Activated CD8-positive, alpha-beta memory T cell treated with anti-CD3 and anti-CD28 coated beads for 24 hours (primary cell): ENCODE results near the gene RYR1.
A peak's percentile ranks its signal among the peaks of the same experiment; 100 is the strongest.
"Not testable (repeated sequence)": the region's sequence is repeated elsewhere in the genome, so short reads cannot be mapped to it uniquely, and the experiment has no call there.

Experiments used
- DNase-seq: peaks from one replicate; pipeline ENCODE4 v3.0.0-alpha.2; 2020

The RYR1 gene

DNA sequence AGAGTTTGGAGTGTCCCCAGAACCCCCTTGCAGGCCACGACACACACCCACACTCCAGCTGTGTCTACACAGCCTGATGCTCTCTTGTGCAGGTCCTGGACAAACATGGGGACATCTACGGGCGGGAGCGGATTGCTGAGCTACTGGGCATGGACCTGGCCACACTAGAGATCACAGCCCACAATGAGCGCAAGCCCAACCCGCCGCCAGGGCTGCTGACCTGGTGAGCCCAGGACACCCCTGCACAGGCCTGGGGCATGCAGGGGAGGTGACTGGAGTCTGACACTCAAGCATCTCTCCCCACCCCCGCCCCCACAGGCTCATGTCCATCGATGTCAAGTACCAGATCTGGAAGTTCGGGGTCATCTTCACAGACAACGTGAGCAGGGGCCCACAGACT, 144.3 kb downstream of the RYR1 start:
- DNase-seq = no peak

DNA sequence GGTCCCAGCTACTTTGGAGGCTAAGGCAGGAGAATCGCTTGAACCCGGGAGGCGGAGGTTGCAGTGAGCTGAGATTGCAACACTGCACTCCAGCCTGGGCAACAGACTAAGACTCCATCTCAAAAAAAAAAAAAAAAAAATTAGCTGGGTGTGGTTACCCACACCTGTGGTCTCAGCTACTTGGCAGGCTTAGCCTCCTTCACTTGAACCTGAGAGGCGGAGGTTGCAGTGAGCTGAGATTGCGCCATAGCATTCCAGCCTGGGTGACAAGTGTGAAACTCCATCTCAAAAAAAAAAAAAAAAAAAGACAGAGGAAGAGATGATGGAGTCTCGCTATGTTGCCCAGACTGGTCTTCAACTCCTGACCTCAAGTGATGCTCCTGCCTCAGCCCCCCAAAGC, 145.8 kb downstream of the RYR1 start:
- DNase-seq = not testable (repeated sequence)

DNA sequence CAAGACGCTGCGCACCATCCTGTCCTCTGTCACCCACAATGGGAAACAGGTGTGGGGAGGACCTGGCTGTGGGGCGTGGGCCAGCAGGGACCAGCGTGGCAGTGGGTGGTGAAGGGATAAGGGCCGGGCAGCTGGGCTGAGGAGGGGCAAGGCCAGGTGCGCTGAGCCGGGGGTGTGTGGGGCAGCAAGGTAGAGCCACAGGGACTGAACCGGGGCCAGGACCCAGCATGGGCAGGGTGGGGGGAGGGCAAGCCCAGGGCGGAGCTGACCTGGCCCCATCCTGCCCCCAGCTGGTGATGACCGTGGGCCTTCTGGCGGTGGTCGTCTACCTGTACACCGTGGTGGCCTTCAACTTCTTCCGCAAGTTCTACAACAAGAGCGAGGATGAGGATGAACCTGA, 146.6 kb downstream of the RYR1 start:
- DNase-seq = no peak

DNA sequence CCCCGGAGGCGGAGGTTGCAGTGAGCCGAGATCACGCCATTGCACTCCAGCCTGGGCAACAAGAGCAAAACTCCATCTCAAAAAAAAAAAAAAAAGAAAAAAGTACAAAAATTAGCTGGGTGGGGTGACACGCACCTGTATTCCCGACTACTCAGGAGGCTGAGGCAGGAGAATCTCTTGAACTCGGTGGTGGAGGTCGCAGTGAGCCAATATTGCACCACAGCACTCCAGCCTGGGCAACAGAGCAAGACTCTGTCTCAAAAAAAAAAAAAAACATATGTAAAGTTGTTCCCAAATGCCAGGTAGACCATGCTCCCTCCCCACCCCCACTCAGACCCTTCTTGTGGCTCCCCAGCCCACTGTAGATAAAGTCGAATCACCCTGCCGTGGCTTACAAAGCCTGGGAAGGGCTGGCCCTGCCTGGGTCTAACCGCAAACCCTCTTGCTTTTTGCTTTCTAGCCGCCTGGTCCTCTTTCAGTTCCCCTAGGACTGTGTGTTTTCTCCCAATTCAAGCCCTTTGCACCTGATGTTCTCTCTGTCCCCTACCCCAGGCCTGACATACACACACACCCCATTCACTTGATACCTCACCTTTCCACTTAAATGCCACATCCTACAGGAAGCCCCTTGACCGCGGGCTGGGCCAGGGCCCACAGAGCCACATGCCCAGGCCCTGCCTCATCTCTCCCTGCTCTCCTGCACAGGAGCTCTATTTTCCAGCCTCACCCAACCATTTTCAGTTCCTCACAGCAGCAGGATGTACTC, 149.9 kb downstream of the RYR1 start:
- no peak for DNase-seq

DNA sequence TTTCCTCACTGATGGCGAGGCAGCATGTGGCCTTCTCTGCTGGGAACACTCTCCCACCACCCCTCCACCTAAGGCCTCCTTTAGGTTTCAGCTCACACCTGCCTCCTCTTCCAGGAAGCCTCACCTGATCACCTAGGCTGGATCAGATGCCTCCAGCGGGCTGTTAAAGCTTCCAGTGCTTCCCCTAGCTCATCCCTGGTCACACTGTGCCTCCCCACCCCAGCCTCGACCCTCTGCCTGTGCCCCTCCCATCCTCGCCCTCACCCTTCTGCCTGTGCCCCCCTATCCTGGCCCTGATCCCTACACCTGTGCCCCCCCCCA, 150.5 kb downstream of the RYR1 start:
- DNase-seq = no peak

DNA sequence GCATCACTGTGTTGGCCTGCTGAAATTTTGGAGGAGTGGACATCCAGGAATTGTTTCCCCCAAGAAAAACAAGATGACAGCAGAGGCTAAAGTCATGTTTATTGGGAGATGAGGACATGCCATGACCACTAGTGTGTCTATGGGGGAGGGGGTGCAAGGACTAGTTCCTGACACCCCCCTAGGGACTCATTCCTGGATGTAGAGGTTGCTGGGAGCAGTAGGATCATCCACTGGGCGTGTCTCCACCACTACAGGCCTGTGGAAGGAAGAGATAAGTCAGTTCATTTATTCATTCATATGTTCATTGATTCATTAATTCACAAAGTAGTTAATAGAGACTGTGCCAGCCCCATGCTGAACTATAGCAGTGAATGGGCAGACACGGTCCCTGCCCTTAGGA, 154.1 kb downstream of the RYR1 start:
- no peak for DNase-seq

DNA sequence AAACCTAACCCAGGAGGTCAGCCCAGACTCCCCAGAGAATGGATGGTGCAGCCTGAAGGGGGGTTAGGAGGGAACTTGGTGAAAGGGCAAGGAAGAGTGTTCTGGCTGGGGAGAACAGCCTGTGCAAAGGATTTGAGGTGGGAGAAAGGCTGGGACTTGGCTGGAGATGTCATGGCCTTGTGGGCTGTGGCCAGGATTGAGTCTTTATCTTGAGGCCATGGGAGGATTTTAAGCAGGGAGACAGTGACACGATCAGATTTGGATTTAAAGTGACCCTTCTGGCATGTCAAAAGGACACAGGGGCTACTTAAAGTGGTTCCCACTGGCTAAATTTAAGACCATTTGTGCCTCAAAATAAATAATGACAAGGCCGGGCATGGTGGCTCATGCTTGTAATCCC, 154.6 kb downstream of the RYR1 start:
- DNase-seq = no peak

DNA sequence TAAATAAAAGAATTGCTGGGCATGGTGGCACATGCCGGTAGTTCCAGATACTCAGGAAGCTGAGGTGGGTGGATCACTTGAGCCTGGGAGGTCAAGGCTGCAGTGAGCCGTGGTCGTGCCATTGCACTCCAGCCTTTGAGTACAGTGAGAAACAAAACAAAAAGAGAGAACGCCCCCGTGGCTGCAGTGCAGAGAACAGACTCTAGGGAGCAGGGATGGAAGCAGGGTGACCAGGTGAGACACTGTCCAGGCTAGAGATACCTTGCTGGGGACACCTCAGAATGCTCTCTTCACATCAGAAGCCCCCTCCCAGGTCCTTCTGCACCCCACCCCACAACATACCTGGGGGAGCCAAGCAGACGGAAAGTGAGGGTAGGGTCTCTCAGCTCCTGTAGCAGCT, 159.4 kb downstream of the RYR1 start:
- no peak for DNase-seq

DNA sequence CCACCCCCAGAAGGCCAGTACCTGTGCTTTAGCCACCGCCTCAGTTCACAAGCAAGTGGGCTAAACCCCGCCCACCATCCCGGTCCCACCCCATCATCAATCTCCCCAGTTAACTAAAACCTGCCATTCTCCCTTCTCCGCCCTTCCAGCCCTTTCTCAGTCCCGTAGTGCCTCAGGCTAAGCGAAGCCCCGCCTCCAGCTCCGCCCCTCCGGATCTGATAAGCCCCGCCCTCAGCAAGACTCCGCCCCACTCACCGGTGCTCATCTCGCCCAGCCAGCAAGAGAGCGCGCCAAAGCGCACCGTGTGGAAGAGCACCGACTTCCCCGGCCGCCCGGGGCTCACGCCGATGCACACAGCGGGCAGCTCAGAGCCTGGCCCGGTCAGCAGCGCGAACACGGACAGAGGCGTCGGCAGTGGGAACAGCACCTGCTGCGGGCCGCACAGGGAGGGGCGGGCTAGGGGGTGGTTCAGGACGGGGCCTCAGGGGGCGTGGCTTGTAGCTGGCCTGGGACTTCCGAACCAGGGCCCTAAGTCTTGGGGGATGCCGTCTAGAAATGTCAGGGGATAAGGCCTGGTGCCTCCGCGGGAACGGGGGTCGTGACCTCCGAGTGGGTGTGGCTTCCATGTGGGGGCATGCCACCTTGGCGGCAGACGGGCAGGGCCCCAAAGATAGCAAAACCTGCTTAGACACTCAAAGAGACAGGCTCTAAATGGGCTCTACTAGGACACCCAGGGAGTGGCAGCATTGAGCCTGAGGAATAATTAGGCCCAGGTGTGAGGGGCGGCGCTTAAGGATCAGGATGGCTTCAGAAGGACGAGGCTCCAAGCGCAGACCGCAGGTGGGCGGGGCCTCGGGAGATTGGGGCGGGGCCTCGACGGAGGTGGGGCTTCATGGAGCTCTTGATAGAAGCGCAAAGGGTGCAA, 162.8 kb downstream of the RYR1 start:
- peak; percentile 64 for DNase-seq

DNA sequence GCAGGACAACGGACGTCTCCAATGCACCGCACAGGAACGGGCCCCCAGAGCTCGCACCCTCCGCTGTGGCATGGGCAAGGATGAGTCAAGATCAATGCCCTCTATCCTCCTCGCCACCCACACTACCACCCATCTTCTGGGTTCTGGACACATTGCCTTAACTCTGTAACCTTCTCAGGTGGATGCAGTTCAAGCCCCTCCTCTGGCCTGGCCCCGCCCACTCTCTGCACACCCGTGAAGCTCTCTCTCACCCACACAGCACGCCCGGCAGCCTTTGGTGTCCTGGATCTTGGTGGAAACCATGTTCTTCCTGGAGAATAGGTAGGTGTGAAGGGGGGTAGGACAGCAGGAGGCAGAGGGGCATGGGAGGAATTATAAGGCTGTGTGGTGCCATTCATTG, 163.6 kb downstream of the RYR1 start:
- no peak for DNase-seq

DNA sequence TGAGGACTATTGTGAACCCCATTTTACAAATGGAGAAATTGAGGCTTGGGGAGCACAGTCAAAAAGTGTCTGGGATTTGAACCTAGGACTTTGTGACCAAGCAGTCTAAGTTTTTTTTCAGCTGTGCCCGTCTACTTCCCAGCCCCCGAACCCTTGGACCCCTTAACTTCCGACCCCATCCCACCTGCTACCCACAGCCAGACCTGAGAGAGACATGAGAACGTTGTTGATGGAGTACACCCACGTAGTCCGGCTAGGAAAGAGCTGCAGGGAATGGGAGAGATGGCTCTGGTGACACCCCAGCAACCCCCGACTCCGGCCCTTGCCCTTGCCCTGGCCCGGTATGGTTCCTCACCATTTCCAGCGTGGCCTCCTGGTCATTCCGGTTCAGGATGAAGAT, 166.2 kb downstream of the RYR1 start:
- no peak for DNase-seq

DNA sequence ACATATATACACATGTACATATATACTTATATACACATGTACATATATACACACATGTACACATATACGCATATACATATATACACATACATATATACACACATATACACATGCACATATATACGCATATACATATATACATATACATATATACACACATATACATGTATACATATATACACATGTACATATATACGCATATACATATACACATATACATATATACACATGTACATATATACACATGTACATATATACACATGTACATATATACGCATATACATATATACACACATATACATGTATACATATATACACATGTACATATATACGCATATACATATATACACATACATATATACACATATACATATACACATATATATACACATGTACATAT, 169.4 kb downstream of the RYR1 start:
- DNase-seq = not testable (repeated sequence)

DNA sequence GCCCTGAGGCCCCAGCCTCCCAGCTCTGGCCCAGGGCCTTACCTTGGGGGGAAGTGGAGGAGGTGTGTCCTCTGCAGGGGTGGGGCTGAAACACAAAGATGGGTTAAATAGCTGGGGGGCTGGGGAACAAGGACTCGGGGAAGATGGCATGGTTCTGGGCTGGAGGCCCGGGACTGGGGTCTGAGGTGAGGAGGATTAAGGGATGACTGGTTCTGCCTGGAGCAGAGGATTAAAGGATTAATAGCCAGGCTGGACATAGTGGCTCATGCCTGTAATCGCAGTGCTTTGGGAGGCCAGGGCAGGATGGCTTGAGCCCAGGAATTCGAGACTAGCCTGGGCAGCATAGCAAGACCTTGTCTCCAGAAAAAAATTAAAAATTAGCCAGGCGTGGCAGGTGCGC, 172.6 kb downstream of the RYR1 start:
- DNase-seq = no peak

DNA sequence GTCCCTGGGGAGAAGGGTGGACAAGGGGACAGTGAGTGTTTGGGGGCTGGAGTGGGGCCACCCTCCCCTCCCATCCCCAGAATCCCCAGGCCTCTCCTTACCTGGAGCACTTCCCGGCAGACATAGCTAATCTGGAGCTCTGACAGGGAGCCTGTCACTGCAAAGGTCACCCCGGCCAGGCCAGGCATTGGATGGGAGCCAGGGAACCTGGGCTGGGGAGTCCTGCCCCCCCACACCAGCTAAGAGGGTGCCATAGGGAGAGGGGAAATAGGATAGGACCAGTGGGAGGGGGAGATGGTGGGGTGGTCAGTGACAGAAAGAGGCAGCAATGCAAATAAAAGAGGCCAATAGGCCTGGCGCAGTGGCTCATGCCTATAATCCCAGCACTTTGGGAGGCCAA, 180.8 kb downstream of the RYR1 start:
- no peak for DNase-seq

DNA sequence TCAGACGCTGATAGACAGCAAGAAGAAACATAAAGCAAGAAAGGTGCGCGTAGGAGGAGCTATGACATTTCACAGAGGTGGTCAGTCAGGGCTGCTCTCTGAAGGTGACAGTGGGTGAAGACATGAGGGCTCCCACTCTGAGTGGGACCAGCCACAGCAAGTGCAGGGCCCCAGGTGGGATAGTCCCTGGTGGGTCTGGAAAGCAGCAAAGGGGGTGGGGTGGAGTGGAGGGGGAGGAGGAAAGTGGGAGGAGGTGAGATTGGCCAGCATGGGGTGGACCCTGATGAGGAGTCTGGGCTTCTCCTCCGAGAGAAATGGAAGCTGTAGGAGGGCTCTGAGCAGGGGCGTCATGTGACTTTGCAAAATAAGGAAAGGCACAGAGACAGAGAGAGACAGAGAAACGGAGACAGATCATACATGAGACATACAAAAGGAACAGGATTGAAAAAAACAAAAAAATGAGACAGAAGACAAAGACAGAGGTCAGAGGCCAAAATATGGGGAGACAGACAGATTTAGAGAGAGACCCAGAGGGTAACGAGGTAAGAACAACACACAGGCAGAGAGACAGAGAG, 181.6 kb downstream of the RYR1 start:
- no peak for DNase-seq

DNA sequence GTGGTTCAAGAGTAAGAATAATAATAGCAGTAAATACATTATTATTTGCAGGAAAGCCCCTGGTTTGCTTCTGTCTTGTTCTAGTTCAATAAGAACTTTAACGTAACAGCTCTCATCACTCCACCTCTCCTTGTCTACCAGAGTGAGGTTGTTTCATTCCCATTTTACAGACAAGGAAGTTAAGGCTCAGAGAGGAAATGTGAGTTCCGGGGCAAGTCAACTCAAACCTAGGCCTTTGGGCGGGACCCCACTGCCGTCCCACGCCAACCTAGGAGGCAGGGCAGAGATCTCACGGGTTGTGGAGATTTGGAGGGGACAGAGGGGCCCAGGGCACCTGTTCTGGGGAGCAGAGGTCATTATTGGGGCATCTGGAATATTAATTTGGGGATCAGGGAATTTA, 182.8 kb downstream of the RYR1 start:
- DNase-seq = no peak

DNA sequence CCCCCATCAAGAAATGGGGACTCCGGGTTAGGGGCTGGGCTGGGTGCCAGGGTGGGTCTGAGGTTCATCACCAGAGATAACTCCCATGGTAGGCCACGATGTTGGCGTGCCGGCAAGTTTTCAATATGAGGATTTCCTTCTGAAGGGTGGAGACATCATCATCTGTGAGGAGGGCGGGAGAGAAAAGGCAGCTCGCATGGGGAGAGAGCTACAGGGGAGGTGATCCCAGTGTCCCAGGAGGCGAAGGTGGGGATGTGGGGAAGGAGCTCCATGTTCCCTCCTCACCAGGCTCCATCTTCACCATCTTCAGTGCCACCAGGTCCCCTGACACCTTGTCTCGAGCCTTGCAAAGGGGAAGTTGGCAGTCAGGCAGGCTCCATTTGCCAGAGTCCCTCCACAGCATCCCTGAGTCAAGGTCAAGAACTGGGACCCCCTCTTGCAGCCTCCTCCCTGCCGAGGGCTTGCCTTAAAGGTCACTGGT, 183.8 kb downstream of the RYR1 start:
- peak; percentile 77 for DNase-seq

DNA sequence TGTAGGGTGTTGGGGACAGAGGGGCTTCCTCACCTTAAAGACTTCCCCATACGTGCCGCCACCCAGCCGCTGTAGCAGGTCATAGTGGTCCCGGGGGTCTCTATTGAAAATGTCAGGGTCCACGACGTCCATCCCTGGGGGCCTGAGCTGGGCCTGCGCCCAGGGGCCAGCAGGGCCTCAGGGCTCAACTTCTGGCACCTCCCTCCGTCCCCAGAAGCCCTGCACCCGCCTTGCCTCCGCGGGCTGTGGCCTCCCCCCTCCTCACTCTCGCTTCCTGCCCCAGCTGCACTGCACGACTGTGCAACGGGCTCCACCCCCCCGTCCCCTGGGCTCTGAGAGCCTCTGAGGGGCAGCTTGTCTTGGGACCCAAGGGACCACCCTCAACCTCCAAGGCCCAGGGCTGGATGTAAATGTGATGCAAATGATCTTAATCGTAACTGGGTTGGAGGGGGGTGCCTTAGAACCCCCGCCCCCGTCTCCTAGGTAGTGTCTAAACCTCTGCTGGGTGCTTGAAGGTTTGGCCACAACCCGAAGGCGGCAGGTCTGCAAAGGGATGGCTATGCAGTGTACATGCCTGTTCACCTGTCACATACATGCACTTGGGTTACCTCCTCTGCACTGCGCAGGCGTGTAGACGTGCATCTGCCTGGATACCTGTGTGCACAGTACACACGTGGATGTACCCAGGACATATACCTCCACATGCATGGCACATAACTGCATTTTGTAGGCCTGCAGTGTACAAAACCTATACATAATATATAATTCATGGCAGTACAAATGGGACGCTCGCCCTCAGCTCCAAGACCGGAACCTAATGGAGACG, 184.5 kb downstream of the RYR1 start, which contains the start of gene MAP4K1:
MAP4K1 (minus strand) TSS at position 190 of the 826 bp plus-strand sequence; CDS start at position 132, 58 bp downstream.
- DNase-seq = peak; percentile 88

DNA sequence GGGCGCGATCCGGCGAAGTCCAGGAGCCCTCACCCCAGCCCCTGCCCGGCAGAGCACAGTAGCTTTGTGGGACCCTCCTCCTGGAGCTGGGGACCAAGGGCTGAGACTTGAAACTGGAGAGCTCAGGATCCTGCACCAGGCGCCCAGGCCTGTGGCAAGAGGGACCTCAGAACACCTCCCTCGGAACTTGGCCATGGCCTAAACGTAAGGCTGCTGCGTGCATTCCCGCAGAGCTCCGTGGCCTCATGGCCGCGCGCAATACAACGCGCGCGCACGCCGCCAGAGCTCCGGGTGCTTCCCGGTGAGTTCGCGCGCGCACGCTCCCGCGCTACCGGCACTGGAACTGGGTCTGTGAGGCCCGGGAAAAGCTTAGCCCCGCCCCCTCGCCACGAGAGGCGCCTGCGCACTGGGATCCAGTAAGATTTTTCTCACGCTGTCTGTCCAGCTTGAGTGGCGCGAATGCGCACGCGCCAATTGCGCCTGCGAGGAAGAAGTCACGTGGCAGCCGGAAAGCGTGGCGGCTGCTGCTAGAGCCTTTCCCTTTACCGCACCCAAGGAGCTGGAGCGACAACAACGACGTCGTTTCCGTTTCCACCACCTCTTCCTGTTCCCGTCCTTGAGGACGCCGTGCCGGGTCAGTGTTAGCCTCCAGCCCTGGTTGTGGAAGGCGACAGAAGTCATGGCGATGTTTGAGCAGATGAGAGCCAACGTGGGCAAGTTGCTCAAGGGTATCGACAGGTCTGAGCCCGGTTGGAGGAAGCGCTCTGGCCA, 185.3 kb downstream of the RYR1 start, which contains the start of gene EIF3K:
EIF3K (plus strand) TSS at position 599 of the 771 bp plus-strand sequence; CDS start at position 680, 81 bp downstream.
- peak; percentile 99 for DNase-seq

DNA sequence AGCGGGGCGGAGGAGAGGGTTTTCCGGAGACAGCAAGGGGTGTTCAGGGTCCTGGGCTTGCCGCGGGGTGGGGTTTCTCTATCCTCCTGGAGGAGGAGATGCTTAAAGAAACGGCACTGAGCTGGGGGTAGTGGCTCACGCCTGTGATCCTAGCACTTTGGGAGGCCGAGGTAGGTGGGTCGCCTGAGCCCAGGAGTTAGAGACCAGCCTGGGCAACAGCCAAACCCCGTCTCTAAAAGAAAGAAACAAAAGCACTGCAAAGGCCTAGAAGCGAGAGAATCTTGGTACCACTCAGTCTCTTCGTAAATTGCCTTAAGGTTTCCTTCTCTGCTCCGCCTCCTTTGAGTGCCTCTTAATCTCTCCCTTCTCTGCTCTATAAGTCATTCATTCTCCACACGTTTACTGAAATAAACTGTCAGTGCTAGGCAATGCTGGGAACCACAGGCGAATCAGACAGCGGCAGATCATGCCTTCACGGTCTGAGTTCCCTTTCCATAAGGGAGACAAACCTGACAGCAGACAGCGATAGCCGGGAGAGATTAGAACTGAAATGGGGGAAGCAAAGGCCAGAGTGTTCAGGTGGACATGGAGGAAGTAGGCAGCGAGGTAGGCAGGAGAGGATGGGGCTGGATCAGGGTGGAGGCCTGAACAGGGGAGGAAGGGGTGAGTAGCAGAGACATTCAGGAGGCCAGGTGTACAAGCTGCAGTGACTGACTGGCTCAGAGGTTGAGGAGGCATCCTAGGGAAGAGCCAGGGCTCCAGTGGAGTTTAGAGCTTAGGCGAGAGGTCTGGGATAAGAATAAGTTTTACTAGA, 186.1 kb downstream of the RYR1 start:
- DNase-seq = no peak

DNA sequence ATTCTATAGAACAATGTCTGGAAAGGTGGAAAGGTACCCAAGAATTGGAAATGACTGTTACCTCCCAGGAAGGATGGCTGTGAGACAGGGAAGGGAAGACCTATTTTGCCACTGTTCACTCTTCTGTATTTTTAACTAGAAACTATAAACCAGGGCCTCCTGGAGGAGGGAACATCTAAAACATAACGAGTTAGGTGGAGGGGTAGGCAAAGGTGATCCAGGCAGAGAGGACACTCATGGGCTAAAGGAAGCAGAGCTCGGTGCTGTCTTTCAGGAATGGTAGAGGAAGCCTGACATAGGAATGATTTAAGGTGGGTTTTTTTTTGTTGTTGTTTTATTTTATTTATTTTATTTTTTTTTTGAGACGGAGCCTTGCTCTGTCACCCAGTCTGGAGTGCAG, 191.3 kb downstream of the RYR1 start:
- no peak for DNase-seq
